GM10847 (cell line): ENCODE measurements around the gene PDE6H.

Source experiments
- POLR2A ChIP-seq: IDR thresholded peaks from 2 replicates; pipeline ENCODE4 v1.6.1; 2011; ENCODE audit not compliant: insufficient read length; ENCODE audit errors: extremely low read depth

Gene PDE6H

GRCh38 chr12:14972816-14973215, at the start of gene PDE6H:
TSS of gene PDE6H (plus strand) at chr12:14973042. CDS start at chr12:14978013, 4,971 bp downstream.
- no peak for TF ChIP-seq POLR2A

DNA sequence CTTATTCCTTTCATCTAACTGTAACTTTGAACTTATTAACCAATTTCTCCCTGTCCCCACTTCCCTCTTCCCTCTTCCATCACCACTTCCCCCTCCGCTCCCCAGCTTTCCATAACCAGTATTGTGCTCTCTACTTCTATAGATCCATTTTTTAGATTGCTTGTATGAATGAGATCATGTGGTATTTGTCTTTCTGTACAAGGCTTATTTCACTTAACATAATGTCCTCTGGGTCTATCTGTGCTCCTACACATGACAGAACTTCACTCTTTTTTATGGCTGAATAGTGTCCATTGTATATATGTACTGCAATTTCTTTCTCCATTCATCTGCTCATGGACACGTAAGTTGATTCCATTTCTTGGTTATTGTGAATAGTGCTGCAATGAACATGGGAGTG, 48.9 kb upstream of the PDE6H start:
- TF ChIP-seq POLR2A: no peak

- TF ChIP-seq POLR2A: no peak
These were observed 48.3 kb upstream of the PDE6H start for GRCh38 chr12:14924541-14924940.

GRCh38 chr12:14927267-14927666, 45.6 kb upstream of the PDE6H start:
- no peak for TF ChIP-seq POLR2A

- TF ChIP-seq POLR2A: no peak
These were observed 43.9 kb upstream of the PDE6H start for GRCh38 chr12:14928931-14929330.

GRCh38 chr12:14930299-14930698, 42.5 kb upstream of the PDE6H start:
- TF ChIP-seq POLR2A: no peak

GRCh38 chr12:14931359-14931758, 41.5 kb upstream of the PDE6H start:
- no peak for TF ChIP-seq POLR2A

DNA sequence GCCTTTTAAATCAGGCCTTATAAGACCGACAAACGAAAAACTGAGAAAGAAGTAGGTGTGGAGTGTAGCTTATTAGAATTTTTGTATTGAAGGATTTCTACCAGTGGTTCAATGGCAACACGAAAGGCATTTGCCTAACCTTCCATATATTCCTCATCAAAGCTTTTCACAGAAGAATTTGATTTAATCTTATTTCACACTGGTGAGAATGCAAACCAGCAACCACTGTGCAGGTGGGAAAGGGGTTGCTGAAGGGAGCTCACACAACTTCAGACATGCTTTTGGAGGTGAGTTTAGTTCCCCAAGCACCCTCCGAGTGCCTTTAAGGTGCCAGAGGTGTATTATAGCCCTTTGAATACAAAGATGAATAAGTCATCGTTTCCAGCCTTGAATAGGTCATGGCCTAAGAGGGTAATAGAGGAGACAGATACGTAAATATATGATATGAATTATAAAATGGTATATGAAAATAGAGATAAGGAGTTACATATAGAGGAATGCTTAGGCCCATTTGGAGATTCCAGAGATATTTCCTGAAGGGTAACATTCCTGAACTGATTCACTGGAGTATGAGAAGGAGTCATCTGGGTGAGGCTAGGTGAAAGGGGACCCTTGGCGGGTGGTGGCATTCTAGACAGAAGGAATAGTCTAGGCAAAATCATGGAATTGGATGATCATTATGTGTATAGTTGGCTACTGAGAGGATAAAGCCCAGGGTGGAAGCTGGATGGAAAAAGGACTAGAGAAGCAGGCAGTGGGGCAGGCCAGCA, 40.9 kb upstream of the PDE6H start:
- TF ChIP-seq POLR2A: no peak

DNA sequence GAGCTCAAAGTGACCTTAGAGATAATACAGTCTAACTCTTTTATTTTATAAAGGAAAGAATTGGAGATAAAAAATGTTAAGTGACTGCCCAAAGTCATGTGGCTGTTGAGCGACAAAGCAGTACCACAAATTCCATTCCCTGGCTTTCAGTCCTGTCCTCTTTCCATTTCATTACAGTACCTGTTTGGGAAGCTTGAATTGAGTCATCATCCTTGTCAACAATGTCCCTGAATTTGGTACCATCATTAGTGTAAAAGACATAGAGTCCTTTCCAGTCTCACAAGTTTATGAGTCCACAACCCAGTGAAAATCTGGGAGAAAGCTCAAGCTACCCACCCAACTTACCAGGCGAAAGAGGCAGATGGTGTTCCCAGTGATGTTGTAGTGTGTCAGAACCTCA, 38.3 kb upstream of the PDE6H start:
- TF ChIP-seq POLR2A: no peak

DNA sequence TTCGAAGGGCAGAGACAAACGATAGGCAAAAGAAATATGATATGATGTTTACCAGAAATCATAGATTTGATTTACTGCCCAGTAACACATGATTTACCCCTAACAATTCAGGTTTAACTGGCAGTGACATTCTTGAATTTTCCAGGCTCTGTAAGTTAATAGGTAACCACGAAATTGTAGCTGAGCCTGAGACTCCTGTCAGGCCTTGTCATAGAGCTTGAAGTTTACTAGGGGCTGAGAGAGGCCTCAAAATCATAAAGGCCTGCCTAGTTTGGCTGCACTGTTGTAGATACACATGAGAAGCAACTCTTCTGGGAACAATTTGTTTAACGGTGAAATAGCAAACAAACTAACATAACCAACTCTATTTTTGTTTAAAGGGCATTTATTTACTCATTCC, 37.8 kb upstream of the PDE6H start:
- TF ChIP-seq POLR2A: no peak

DNA sequence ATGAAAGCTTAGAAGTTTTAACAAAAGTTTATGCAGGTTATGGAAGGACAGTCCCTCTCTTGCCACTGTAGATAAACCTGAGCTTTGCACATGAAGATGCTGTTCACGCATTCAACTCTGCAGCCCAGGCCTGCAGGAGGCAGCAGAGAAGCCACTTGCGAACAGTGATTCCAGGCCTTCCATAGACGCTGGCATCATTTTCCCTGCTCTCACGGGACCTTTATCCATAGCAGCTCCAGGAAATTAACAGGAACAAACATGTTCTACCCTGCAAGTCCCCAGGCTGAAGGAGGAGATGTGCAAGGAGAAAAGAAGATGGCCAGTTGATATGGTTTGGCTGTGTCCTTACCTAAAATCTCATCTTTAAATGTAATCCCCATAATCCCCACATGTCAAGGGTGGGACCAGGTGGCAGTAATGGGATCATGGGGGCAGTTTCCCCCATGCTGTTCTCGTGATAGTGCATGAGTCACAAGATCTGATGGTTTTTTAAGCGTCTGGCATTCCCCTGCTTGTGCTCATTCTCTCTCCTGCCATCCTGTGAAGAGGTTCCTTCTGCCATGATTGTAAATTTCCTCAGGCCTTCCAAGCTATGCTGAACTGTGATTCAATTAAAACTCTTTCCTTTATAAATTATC, 36.5 kb upstream of the PDE6H start:
- no peak for TF ChIP-seq POLR2A

DNA sequence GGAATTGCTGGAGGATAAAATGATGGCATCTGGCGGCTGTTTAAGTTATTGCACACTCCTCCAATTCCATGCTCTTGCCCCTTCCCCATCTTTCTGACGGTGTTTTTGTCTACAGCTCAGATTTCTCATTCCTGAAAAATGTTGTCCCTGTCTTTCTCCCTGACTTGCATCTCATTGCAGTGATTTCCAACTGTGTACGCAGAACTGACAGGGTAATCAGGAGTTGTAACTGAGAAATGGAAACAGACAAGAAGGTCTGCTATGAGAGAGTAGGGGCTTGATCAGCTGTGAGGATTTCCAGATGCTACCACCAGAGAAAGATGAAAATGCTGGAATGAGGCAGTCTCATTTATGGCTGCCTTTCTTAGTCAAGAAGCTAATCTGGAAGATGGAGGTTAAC, 35.8 kb upstream of the PDE6H start:
- TF ChIP-seq POLR2A: no peak

- no peak for TF ChIP-seq POLR2A
These were observed 35.2 kb upstream of the PDE6H start for GRCh38 chr12:14937689-14938088.

GRCh38 chr12:14938301-14938700, 34.5 kb upstream of the PDE6H start, which contains the start of gene ERP27:
TSS of gene ERP27 (minus strand) at chr12:14938537. CDS start at chr12:14938508, 29 bp downstream.
- no peak for TF ChIP-seq POLR2A

- no peak for TF ChIP-seq POLR2A
These were observed 31.5 kb upstream of the PDE6H start for GRCh38 chr12:14941369-14941768.

- TF ChIP-seq POLR2A: no peak
These were observed 30.5 kb upstream of the PDE6H start for GRCh38 chr12:14942196-14942931.
